Activated T-helper 1 cell treated with anti-CD3 and anti-CD28 coated beads, Interleukin-12 subunit alpha, Interleukin-12 subunit beta, Interleukin-2, Interleukin-4 antibody, amounts not matched to agents 30 ng/mL and 10 ng/mL and 1 ng/mL, durations not matched to agents 14 hours and 24 hours and 36 hours (primary cell): ENCODE results near the gene TBX19. TPM values are rescaled to one million over a fixed set of nuclear protein-coding genes. Genes with fewer than 3 reads are reported as not detected.

Source experiments
- DNase-seq: peaks from one replicate; pipeline ENCODE4 v3.0.0; 2021; ENCODE audit warnings: low spot score
- H3K27ac Mint-ChIP-seq: one replicate; pipeline ENCODE4 v1.8.0; 2021; ENCODE audit warnings: mild to moderate bottlenecking, mixed read lengths
- H3K27me3 Mint-ChIP-seq: one replicate; pipeline ENCODE4 v1.8.0; 2022; ENCODE audit warnings: mild to moderate bottlenecking, moderate library complexity, mixed read lengths; ENCODE audit not compliant: insufficient read depth
- H3K36me3 Mint-ChIP-seq: one replicate; pipeline ENCODE4 v1.8.0; 2021; ENCODE audit warnings: low read depth, mixed read lengths
- H3K4me1 Mint-ChIP-seq: one replicate; pipeline ENCODE4 v1.8.0; 2021; ENCODE audit warnings: low read depth, mixed read lengths
- H3K4me3 Mint-ChIP-seq: one replicate; pipeline ENCODE4 v1.8.0; 2021; ENCODE audit warnings: mild to moderate bottlenecking, moderate library complexity, mixed read lengths
- H3K9me3 Mint-ChIP-seq: one replicate; pipeline ENCODE4 v1.8.0; 2021; ENCODE audit warnings: mixed read lengths
- intact Hi-C: fragments of 100-400 bp; cut with micrococcal nuclease; formaldehyde crosslinking; loops from one replicate; pipeline ENCODE4 v1.15.1; 2024
- total RNA-seq: library from RNA; stranded (reverse); gene quantifications from 2 replicates; pipeline ENCODE4 v1.2.3, GENCODE V29; 2022

TBX19 gene
- 2.0 and 2.5 TPM in 2 replicates for total RNA-seq

- Mint-ChIP-seq H3K9me3 (peaks cover 11% of the 10 kb centered on the region), H3K36me3 (peaks cover 2% of the 10 kb centered on the region), H3K4me3 (no peak within 1 kb of the TSS), H3K27me3 (no peaks in the 10 kb centered on the region), H3K4me1 (no peaks in the 10 kb centered on the region), H3K27ac (no peak within 1 kb of the TSS)
- DNase-seq, result no peak
- intact Hi-C loops, result no loop called here
Observed at GRCh38 chr1:168280296-168280927, at the start of gene TBX19. TSS of gene TBX19 (plus strand) at chr1:168280877. CDS start at chr1:168281091, 214 bp downstream.

- Mint-ChIP-seq H3K27me3 (no peaks in the 10 kb centered on the region), H3K9me3 (no peaks in the 10 kb centered on the region), H3K27ac (peak overlapping the region; percentile 82), H3K36me3 (peaks cover 67% of the 10 kb centered on the region), H3K4me1 (peaks cover 76% of the 10 kb centered on the region), H3K4me3 (peak overlapping the region; percentile 37)
- intact Hi-C loops, result loop anchor here (1.0 to 10.0 kb wide), 8 partner anchors 87 to 1560 kb away; partner anchors contain the start of genes BLZF1, F5, METTL18 and NME7
- peak; percentile 39 for DNase-seq
Observed at GRCh38 chr1:168234846-168235547, 45.7 kb upstream of the TBX19 start.

- DNase-seq, result no peak
- intact Hi-C loops, result loop anchor here (1.0 to 10.0 kb wide), 8 partner anchors 87 to 1559 kb away; partner anchors contain the start of genes BLZF1, F5, METTL18 and NME7
- Mint-ChIP-seq H3K27me3 (no peaks in the 10 kb centered on the region), H3K4me3 (no peak overlapping the region), H3K27ac (peak overlapping the region; percentile 82), H3K4me1 (peaks cover 75% of the 10 kb centered on the region), H3K36me3 (peaks cover 69% of the 10 kb centered on the region), H3K9me3 (no peaks in the 10 kb centered on the region)
Observed at GRCh38 chr1:168235548-168235885, 45.2 kb upstream of the TBX19 start.

DNA sequence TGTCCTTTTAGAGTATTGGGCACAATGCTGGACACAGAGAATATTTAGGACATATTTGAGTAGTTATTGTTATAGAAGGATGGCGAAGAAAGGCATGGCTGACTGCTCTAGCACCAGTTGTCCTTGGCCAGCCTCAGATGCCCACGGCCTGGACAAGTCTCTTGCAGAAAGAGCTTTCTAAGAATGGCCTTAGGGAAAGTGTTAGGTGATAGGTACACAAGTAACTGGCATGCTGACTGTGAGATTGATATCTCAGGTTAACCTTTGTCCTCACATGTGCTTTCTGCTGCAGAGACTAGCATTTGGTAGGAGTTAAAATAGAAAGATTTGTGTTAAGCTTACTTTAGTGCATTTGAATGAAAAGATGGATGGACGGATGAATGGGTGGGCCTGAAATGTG lies 44.7 kb upstream of the TBX19 start:
- Mint-ChIP-seq H3K27me3 (no peaks in the 10 kb centered on the region), H3K4me3 (peak overlapping the region; percentile 8), H3K36me3 (peaks cover 67% of the 10 kb centered on the region), H3K27ac (peak overlapping the region; percentile 30), H3K4me1 (peaks cover 70% of the 10 kb centered on the region), H3K9me3 (no peaks in the 10 kb centered on the region)
- no peak for DNase-seq
- intact Hi-C loops, result loop anchor here (1.0 to 10.0 kb wide), 11 partner anchors 13 to 1559 kb away; partner anchors contain the start of genes BLZF1, F5, METTL18 and NME7

DNA sequence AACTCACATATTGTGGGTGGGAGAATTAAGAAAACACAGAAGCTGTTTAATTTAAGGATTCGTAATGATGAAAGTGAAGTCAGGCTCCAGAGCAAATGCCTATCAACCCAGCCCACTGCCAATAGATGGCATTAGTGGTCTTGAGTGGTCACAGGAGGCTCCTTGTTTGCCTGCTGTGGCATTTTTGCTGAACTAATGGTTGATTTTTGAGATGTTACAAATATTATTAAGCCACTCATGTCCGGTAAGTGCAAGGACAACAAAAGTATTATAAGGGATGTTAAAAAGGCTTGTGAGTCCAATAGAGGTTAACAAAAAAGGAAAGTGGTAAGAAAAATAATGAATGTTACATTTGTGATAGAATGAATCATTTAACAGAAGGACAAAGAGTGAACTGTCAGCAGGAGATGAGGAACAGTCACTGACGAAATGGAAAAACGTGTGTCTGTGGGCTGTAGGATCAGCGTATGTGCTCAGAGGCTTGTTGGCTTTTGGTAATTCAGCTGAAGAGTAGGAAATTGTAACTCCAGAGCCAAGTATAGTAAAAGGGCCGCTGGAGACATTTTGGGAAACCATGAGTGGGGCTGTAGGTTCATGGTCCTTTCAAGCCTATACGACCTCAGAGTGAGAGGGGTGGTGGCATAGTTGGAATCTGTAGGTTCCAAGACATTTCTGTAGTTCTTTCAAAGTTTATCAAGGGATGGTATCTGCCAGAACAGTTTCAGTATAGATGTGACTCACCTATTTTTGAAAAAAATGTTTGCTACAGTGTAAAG lies 43.7 kb upstream of the TBX19 start:
- peak overlapping the region; percentile 88 for H3K27ac Mint-ChIP-seq
- peak; percentile 31 for DNase-seq
- peaks cover 64% of the 10 kb centered on the region for H3K4me1 Mint-ChIP-seq
- peak overlapping the region; percentile 54 for H3K4me3 Mint-ChIP-seq
- H3K36me3 Mint-ChIP-seq, result peaks cover 66% of the 10 kb centered on the region
- H3K9me3 Mint-ChIP-seq, result no peaks in the 10 kb centered on the region
- no peaks in the 10 kb centered on the region for H3K27me3 Mint-ChIP-seq
- intact Hi-C loops, result loop anchor here (1.0 to 10.0 kb wide), 15 partner anchors 8 to 1558 kb away; partner anchors contain the start of genes BLZF1, F5, METTL18 and NME7

DNA sequence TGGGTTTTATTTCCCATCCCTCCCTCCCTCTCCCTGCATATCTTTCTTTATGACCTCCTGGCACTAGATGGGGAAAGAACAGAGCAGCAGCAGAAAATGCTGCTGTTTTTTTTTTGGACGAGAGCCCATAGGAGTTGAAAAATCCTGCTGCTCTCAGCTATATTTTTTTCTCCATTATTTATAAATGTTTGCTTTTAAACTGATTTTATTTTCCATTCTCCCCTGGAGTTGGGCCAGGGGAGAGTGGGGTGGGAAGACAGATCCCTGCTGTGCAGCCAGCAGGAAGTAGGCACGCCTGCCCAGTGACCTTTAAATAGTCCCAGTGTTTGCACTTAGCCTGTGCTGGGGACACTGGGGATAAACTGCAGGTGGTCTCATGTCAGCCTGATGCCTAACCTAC lies 37.5 kb upstream of the TBX19 start:
- Mint-ChIP-seq H3K4me1 (peaks cover 50% of the 10 kb centered on the region), H3K27ac (no peak overlapping the region), H3K9me3 (no peaks in the 10 kb centered on the region), H3K27me3 (no peaks in the 10 kb centered on the region), H3K4me3 (no peak overlapping the region), H3K36me3 (peaks cover 68% of the 10 kb centered on the region)
- intact Hi-C loops, result no loop called here
- no peak for DNase-seq

GRCh38 chr1:168243636-168244212 lies 37.0 kb upstream of the TBX19 start:
- H3K4me1 Mint-ChIP-seq, result peaks cover 53% of the 10 kb centered on the region
- peak overlapping the region; percentile 41 for H3K4me3 Mint-ChIP-seq
- H3K27me3 Mint-ChIP-seq, result no peaks in the 10 kb centered on the region
- no peak for DNase-seq
- intact Hi-C loops, result no loop called here
- peak overlapping the region; percentile 15 for H3K27ac Mint-ChIP-seq
- peaks cover 70% of the 10 kb centered on the region for H3K36me3 Mint-ChIP-seq
- no peaks in the 10 kb centered on the region for H3K9me3 Mint-ChIP-seq

DNA sequence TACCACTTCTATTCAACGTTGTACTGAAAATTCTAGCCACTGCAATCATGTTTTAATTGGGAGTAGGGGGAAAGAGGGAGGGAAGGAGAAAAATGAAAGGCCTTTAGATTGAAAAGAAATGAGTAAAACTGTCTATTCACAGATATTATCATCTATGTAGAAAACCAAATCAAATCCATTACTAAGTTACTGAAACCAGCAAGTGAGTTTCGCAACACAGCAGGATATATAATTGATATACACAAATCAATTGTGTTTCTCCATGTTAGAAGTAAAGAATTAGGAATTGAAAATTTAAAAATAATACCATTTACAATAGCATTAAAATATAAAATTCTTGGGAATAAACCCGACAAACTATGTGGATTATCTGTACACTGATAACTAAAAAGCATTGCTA lies 35.6 kb upstream of the TBX19 start:
- Mint-ChIP-seq H3K4me1 (peaks cover 50% of the 10 kb centered on the region), H3K27me3 (no peaks in the 10 kb centered on the region), H3K36me3 (peaks cover 74% of the 10 kb centered on the region), H3K9me3 (no peaks in the 10 kb centered on the region), H3K4me3 (no peak overlapping the region), H3K27ac (no peak overlapping the region)
- intact Hi-C loops, result loop anchor here (1.0 kb wide), 1 partner anchor 8 kb away; no protein-coding TSS in a partner anchor
- DNase-seq, result no peak

DNA sequence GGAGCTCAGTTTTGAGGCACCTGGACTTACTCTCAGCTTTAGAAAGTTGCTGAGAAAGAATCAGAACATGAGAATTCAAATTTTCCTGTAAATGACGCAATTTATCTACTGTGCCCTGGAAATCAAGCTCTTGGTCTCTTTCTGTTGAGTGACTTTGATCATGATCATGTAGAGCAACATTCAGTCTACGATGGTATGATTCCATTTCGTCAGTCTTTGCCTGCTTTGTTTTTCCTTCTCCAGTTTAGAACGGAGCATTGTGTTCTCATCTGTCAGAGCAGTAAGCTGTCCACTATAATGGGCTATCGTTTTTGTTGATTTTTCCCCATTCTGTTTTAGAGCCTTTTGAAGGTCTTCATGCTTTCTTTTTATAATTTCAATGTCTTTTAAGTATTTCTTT lies 34.2 kb upstream of the TBX19 start:
- Mint-ChIP-seq H3K4me1 (peaks cover 50% of the 10 kb centered on the region), H3K36me3 (peaks cover 79% of the 10 kb centered on the region), H3K27ac (no peak overlapping the region), H3K9me3 (no peaks in the 10 kb centered on the region), H3K4me3 (no peak overlapping the region), H3K27me3 (no peaks in the 10 kb centered on the region)
- no peak for DNase-seq
- intact Hi-C loops, result no loop called here

GRCh38 chr1:168252204-168252733 lies 28.4 kb upstream of the TBX19 start:
- Mint-ChIP-seq H3K27me3 (no peaks in the 10 kb centered on the region), H3K27ac (no peak overlapping the region), H3K36me3 (peaks cover 61% of the 10 kb centered on the region), H3K4me1 (peaks cover 19% of the 10 kb centered on the region), H3K4me3 (no peak overlapping the region), H3K9me3 (peaks cover 19% of the 10 kb centered on the region)
- DNase-seq, result no peak
- intact Hi-C loops, result no loop called here

- H3K4me1 Mint-ChIP-seq, result peaks cover 8% of the 10 kb centered on the region
- H3K9me3 Mint-ChIP-seq, result peaks cover 22% of the 10 kb centered on the region
- no peak overlapping the region for H3K4me3 Mint-ChIP-seq
- H3K36me3 Mint-ChIP-seq, result peaks cover 40% of the 10 kb centered on the region
- H3K27me3 Mint-ChIP-seq, result no peaks in the 10 kb centered on the region
- H3K27ac Mint-ChIP-seq, result no peak overlapping the region
- no peak for DNase-seq
- intact Hi-C loops, result no loop called here
Observed at GRCh38 chr1:168256164-168256563, 24.5 kb upstream of the TBX19 start.

- Mint-ChIP-seq H3K4me1 (peaks cover 8% of the 10 kb centered on the region), H3K27ac (no peak overlapping the region), H3K27me3 (no peaks in the 10 kb centered on the region), H3K36me3 (peaks cover 37% of the 10 kb centered on the region), H3K9me3 (peaks cover 22% of the 10 kb centered on the region), H3K4me3 (no peak overlapping the region)
- DNase-seq, result no peak
- intact Hi-C loops, result no loop called here
Observed at GRCh38 chr1:168257397-168257796, 23.3 kb upstream of the TBX19 start.
